GM18867 (cell line): ENCODE results near the gene TAF1C.
"Not testable (repeated sequence)": the region's sequence is repeated elsewhere in the genome, so short reads cannot be mapped to it uniquely, and the experiment has no call there.

Source experiments
- ATAC-seq: cut with Tn5 transposase; IDR thresholded peaks from one replicate; pipeline ENCODE4 v1.9.1; 2021; ENCODE audit warnings: mild to moderate bottlenecking, moderate library complexity; ENCODE audit not compliant: unreplicated experiment

TAF1C gene, protein sequence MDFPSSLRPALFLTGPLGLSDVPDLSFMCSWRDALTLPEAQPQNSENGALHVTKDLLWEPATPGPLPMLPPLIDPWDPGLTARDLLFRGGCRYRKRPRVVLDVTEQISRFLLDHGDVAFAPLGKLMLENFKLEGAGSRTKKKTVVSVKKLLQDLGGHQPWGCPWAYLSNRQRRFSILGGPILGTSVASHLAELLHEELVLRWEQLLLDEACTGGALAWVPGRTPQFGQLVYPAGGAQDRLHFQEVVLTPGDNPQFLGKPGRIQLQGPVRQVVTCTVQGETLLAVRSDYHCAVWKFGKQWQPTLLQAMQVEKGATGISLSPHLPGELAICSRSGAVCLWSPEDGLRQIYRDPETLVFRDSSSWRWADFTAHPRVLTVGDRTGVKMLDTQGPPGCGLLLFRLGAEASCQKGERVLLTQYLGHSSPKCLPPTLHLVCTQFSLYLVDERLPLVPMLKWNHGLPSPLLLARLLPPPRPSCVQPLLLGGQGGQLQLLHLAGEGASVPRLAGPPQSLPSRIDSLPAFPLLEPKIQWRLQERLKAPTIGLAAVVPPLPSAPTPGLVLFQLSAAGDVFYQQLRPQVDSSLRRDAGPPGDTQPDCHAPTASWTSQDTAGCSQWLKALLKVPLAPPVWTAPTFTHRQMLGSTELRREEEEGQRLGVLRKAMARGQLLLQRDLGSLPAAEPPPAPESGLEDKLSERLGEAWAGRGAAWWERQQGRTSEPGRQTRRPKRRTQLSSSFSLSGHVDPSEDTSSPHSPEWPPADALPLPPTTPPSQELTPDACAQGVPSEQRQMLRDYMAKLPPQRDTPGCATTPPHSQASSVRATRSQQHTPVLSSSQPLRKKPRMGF

GRCh38 chr16:84186685-84187437 lies at the start of gene TAF1C:
Gene TAF1C, minus strand, starts transcription at chr16:84187057. Its CDS starts 2,069 bp downstream, at chr16:84184988.
- peak; percentile 93 for ATAC-seq

- no peak for ATAC-seq
These were observed 47.7 kb upstream of the TAF1C start for GRCh38 chr16:84234321-84235241.

GRCh38 chr16:84233748-84234147 lies 46.9 kb upstream of the TAF1C start:
- no peak for ATAC-seq

DNA sequence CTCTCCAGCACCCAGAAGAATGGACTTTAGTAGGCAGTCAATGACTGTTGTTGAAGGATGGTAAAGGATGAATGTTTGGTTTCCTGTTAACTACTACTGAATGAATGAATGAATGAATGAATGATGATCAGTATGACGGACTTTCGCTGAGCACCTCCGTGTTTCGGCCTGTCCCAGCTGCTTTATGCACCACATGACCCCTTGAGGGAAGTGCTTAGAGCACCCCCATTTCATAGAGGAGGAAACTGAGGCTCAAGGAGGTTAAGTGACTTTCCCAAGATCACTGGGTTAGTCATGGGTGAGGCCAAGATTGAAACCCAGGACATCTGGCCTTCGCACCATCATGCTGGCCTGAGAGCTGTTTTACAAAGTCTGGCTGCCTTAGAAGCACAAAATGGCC lies 46.1 kb upstream of the TAF1C start:
- no peak for ATAC-seq

DNA sequence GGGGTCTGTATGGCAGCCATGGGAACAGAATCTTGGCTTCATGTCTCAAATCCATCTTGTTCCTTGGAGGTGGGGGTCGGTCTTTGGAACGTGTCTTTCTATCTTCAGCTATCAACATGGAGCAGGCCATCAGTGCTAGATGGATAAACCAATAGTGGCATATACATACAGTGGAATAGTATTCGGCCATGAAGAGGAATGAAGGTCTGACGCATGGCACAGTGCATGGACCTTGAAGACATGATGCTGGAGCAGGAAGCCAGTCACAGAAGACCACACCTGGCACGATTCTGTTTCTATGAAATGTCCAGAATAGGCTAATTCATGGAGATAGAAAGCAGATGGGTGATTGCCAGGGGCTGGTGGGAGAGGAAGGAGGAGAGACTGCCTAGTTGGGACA lies 45.2 kb upstream of the TAF1C start:
- ATAC-seq, result no peak

DNA sequence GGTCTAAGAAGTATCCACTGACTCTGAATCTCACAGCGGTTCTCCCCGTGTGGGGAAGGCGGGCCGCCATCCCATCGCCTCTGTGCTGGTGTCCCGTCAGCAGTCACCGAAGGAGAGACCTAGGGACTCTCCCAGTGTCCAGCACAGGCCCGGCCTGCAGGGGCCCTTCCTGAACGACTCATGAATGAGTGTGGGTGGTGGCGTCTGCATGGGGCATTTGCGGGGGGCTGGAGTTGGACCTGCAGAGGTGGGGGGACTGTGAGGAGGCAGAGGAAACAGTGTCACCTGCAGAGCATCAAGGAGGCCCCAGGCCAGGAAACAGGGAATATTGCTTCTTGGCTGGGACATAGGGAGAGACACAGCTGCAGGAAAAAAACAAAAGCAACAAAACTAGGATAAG lies 42.6 kb upstream of the TAF1C start:
- no peak for ATAC-seq

DNA sequence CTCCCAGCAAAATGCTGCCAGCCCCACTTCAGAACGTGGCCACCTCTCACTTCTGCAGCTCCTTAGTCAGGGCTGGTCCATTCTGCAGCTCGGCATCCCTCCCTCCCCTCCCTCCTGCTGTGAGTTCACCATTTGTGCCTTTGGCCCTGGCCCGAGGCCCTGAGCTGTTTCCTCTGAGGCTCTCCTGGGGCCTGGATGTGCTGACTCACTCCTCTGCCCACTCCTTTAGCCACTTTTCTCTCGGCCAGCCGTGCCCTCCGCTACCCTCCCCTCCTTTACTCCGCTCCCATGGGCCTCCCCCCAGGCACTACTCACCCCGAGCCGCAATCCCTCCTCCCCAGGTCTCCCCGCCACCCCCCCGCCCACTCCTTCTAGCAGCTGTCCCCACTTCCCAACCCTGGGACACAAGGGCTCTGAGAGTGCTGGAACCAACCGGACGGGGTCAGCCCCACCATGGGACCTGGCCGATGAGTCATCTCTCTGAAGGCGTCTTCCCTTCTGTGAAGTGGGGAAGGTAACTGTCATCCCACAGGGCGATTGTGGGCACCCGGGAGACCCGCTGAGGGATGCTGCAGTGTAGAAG lies 41.5 kb upstream of the TAF1C start:
- no peak for ATAC-seq

DNA sequence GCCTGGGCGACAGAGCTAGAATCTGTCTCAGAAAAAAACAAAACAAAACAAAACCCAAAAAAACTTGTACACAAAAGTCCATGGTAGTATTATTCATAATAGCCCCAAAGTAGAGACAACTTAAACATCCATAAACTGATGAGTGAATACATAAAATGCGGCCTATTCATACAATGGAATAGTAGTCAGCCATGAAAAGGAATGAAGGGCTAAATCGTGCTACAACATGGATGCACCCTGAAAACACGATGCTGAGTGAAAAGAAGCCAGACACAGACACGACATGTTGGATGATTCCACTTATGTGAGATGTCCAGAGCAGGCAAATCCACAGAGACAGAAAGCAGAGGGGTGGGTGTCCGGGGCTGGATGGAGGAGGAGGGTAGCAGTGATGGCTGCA lies 40.7 kb upstream of the TAF1C start:
- ATAC-seq, result no peak

- ATAC-seq, result no peak
These were observed 39.2 kb upstream of the TAF1C start for GRCh38 chr16:84226026-84226425.

- ATAC-seq, result no peak
These were observed 38.7 kb upstream of the TAF1C start for GRCh38 chr16:84225571-84225970.

DNA sequence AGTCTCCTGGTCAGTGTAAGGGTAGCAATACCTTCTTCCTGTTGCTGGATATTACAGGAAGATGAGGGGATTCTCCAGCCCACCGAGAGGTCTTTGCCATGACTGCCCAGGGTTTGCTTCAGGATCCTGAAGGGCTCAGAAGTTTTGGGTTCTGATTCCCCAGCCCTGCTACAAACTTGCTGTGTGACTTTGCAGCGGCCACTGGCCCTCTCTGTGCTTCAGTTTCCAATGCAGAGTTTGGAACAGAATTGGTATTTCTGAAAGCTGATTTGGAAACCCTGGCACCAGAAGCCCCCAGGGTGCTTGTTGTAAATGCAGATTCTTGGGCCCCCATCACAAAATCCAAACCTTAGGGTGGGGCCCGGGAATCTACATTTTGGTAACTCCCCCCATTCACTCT lies 38.3 kb upstream of the TAF1C start:
- no peak for ATAC-seq

DNA sequence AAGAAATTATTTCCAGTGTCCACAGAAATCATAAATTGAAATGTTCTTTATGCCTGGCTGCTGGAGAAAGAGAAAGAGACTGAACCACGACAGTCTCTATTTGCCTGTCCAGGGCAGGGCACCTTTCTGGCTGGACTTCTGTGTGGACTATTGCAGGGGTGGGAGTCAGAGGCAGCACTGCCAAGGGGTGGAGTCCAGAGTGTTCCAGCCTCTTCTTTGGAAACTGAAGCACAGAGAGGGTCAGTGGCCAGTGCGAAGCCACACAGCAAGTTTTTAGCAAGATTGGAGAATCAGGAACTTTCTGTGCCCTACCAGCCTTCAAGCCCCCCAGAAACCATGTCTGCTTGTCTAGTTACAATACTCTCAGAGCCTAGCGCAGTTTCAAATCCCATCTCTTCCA lies 37.7 kb upstream of the TAF1C start:
- no peak for ATAC-seq

DNA sequence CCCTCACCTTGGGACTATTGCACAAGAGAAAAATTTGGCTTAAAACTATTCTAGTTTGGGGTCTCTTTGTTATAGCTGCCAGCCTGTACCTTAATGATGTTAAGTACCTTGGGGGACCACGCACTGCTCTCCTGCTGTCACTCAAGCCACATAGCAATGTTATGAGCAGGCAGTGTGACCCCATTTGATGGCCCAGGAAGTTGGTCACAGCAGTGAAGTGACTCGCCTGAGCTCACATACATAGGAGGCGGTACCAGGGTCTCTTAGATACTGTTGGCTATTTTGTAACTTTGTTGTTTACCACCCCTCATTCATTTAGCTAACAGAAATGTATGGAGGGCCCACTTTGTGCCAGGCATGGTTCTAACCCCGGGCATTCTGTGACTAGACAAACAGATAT lies 36.6 kb upstream of the TAF1C start:
- ATAC-seq, result no peak

GRCh38 chr16:84220851-84221250 lies 34.0 kb upstream of the TAF1C start:
- no peak for ATAC-seq

DNA sequence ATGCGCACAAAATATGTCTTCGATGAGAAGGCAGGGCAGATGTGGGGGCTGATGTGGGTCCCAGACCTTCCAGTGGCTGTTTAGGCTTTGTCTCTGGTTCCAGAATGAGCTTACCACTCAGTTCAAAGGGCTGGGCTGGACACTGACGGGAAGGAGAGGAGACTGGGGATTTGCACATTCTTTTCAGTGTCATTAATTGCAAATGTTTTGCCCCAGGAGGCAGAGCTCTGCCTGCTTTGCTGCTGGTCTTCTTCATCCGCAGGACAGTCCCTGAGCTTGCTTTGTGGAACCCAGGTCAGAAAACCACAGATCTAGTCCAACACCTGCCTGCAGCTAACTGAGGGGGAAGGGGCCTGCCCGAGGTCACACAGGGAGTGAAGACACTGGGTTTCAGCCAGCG lies 32.1 kb upstream of the TAF1C start:
- ATAC-seq, result no peak

- ATAC-seq, result no peak
These were observed 31.4 kb upstream of the TAF1C start for GRCh38 chr16:84218176-84218823.

- not testable (repeated sequence) for ATAC-seq
These were observed 29.3 kb upstream of the TAF1C start for GRCh38 chr16:84216144-84216543.

GRCh38 chr16:84215531-84215930 lies 28.7 kb upstream of the TAF1C start:
- ATAC-seq, result no peak

GRCh38 chr16:84214451-84215066 lies 27.7 kb upstream of the TAF1C start:
- ATAC-seq, result no peak
